Left lobe of liver (tissue), 2 donors: ENCODE measurements around the gene UST. TPM values are rescaled to one million over a fixed set of nuclear protein-coding genes. Genes with fewer than 3 reads are reported as not detected.
A peak's percentile ranks its signal among the peaks of the same experiment; 100 is the strongest.
"Not testable (repeated sequence)": the region's sequence is repeated elsewhere in the genome, so short reads cannot be mapped to it uniquely, and the experiment has no call there.

Source experiments
- ATAC-seq: fragments of 200-7000 bp; cut with Tn5 transposase; one replicate; pipeline ENCODE4 v1.9.1; 2020; ENCODE audit warnings: mild to moderate bottlenecking, moderate library complexity
- DNase-seq: peaks from one replicate; pipeline ENCODE4 v3.0.0-alpha.2; 2020; ENCODE audit warnings: low spot score
- total RNA-seq: library from RNA; stranded (reverse); gene quantifications from one replicate; pipeline ENCODE4 v1.2.1, GENCODE V29; 2021
- donor health status: DM: no; HTN: no; CAD: no; lungs with moderate emphysema.
- donor health status: DM: no; HTN: yes; CAD: no.

Gene UST
- total RNA-seq, 1 donor from 2014 or later, result 0.58 TPM

DNA sequence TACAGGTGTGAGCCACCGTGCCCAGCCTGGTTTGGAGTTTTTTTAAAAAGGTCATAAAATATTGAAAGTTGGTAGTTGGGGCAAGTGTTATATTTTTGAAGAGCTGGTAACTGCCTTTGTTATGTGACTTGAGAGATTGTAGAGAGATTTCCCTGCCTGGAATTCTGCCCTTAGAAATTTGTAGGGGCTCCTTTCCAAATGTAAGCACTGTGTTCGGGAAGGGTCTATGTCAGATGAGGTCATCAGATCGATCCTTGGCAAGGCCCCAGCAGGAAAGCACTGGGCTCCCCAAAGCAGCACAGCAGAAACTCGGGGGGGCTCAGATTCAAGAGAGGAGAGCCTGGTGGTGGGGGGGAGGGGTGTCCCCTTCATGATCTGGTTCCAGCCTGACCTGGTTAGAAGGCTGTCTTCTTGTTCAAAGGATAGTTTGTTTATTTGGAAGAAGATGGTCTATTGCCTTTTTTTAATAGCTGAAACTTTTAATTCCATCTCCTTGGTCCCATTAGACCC, 220.2 kb downstream of the UST start:
- ATAC-seq (no peak), DNase-seq (no peak)

GRCh38 chr6:148967541-148967956, 220.7 kb downstream of the UST start:
- no peak for DNase-seq

GRCh38 chr6:148968771-148969602, 222.2 kb downstream of the UST start:
- ATAC-seq (no peak), DNase-seq (no peak)

More at GRCh38 chr6:148967541-148967956, 220.7 kb downstream of the UST start:
- ATAC-seq, result no peak

- ATAC-seq (no peak), DNase-seq (no peak)
These were observed 222.8 kb downstream of the UST start for GRCh38 chr6:148969603-148970061.

DNA sequence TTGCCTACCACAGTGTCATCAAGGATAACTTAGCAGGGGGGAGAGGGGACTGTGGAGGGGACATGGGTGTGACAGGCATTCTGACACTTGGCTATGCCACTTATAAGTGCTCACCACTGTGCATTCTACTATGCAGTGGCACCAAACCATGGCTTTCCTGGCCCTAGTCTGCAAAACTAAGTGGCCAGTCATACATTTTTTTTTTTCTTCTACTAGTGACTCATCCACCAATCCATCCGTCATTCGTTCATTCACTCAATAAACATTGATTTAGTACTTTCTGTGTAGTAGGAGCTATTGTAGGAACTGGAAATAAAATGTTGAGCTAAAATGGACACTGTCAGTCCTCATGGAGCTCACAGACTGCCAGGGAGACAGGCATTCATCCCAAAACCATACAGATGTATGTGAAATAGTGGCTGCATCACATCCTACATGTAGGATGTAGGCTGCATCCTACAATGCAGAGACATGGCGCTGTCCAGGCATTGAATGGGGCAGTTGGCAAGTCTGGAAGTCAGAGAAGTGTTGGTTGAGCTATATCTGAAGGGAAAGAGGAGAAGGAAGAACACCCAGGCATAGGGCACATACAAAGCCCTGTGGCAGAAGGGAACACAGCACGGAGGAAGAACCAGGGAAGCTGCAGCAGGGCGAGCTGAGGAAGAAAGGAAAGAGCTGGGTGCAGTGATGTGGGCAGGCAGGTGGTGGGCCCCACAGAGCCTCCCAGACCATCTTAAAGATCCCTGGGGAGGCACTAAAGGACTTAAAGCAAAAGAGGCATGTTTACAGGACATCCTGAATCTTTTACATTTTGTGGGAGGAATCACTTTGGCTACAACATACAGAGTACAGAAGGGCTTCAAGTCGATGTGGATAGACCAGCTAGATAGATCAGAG, 224.4 kb downstream of the UST start:
- ATAC-seq (no peak), DNase-seq (no peak)

DNA sequence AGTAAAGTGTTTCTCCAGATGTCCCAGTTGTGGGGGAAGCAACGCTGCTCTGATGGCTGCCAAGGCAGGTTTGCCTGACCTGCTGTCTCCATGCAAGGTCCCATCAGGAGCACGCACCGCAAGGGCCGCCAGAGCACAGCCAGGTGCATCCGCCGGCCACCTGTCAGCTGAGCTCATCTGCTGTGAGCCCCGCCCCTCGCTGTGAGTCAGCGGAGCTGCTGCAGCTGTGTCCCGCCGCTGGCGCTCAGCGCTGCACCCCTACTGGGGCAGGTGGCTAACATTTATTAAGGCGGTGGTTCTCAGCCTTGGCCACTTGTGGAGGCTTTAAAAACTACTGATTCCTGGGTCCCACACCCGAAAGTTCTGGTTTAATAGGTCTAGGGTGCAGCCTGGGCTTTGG, 225.7 kb downstream of the UST start:
- peak; percentile 63 for ATAC-seq
- no peak for DNase-seq

- peak; percentile 44 for ATAC-seq
- DNase-seq, result no peak
These were observed 226.8 kb downstream of the UST start for GRCh38 chr6:148973538-148974208.

DNA sequence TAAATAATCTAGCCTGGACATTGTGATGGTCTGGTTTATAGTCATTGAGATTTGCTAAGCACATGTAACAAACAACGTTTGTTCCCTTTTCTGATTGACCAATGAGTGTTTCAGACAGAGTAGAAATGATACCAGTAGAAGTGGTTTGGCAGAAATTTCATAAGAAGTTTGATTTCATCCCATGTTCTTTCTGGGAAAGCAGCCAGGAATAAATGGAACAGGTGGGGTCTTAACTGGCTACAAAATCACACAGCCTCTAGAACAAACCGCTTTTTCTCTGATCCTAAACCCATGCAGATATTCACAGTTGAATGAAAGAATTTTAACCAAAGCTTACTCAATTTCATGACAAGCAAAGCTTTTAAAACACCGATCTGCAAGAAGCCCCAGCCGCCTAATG, 227.5 kb downstream of the UST start:
- DNase-seq, result no peak
- ATAC-seq, result no peak

DNA sequence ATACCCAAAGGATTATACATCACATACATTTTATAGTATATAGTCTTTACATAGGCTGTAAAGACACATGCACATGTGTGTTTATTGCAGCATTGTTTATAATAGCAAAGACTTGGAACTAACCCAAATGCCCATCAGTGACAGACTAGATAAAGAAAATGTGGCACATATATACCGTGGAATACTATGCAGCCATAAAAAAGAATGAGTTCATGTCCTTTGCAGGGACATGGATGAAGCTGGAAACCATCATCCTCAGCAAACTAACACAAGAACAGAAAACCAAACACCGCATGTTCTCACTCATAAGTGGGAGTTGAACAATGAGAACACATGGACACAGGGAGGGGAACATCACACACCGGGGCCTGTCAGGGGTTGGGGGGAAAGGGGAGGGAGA, 231.5 kb downstream of the UST start:
- not testable (repeated sequence) for DNase-seq, ATAC-seq

DNA sequence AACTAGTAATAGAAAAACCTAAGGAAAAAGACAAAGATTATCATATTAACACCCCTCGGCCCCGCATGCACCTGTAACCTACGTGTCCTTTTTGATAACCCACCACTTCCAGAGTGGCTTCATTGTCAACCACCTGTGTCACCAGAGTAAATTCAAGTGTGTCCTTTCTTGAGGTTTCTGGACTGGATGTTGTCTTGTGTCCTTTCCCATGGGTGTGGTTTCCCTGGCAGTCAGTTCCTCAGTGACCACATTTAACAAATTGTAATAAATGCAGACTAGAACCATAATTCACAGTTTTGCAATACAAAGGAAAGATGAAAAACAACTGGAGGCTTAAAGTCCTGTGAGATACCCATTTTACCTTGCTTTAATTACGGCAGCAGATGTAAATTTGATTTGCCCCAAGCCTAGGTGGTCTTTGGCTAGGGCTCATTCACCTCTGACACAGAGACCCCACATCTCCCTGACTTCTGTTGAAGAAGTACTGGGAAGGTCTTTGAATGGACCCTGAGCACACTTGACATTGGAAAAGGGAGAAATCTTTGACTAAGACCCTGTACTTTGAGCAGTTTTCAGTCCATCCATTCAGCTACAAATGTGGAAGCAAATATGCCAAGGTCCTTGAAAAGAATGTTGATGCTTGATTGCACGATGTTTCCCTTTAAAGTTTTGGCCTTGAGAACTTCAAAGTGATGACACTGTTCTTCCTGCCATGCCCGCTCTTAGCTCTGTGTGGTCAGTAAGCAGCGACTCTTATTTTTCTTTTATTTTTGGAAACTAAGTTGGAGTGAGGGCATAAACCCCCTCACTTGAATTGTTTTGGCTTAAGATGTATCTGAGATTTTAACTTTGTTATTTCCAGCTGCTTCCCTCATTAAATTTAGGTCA, 232.4 kb downstream of the UST start:
- ATAC-seq (no peak), DNase-seq (no peak)

DNA sequence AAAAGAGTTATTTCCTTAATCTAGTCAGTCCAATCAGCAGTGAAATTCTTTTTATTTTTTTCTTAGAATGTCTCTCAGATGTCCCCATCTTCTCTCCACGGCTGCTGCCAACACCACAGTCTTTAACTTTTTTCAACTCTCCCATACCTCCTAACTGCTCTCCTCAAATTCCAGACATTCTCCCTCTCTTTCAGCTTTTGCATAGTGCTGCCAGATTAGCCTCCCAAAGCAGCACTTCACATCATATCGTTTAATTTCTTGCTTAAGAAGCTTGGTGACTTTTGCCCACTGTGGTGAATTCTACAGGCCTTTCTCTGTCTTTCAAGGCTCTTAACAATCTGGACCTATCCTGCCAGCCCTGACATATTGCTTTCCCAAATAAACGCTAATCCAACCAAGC, 233.4 kb downstream of the UST start:
- DNase-seq (no peak), ATAC-seq (no peak)

GRCh38 chr6:148981515-148981914, 234.7 kb downstream of the UST start:
- DNase-seq (no peak), ATAC-seq (no peak)

DNA sequence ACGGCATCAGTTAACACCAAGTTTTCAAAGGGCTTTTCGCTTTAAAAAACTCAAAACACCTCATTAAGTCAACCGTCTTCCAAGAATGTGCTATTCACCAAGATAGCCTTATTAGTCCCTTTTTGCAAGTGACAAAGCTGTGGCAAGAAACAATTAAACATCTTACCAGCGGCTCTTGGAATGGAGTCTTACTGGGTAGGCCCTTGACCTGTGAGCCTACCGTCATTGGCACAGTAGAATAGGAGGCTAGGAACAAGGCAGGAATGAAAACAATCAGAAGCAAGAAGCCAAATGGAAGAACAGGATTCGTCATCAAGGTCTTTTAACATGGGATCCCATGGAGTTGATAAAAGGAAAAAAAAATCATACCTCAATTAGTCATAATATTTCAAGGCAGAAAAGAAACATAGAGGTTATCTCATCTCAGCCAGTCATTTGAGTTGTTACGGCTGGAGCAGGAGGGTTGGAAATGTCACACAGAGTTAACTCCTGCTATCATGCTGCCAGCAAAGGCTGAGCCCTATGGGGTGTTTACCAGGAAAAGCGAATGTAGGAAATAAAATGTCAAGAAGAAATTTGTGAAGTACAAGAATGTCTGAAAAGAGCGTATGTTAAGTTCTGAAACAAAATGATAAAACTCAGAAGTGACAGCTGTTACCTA, 236.4 kb downstream of the UST start:
- DNase-seq (no peak), ATAC-seq (no peak)

DNA sequence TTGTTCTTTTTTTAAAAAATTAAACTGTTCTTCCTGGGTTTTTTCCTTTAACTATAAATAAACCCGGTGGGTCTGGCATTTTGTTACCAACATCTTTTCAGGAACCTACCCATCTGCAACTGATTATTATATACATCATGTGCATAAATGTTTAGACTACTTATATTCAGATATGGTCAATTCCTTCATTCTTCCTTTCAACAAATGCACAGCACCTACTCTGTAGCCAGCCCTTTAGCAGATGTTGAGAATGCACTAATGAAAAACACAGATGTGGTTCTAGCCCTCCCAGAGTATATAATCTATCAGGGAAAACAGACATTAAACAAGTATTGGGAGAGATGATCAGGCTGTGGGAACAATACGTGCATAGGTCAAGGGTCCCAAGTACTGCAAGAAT, 237.1 kb downstream of the UST start:
- ATAC-seq, result no peak
- no peak for DNase-seq

DNA sequence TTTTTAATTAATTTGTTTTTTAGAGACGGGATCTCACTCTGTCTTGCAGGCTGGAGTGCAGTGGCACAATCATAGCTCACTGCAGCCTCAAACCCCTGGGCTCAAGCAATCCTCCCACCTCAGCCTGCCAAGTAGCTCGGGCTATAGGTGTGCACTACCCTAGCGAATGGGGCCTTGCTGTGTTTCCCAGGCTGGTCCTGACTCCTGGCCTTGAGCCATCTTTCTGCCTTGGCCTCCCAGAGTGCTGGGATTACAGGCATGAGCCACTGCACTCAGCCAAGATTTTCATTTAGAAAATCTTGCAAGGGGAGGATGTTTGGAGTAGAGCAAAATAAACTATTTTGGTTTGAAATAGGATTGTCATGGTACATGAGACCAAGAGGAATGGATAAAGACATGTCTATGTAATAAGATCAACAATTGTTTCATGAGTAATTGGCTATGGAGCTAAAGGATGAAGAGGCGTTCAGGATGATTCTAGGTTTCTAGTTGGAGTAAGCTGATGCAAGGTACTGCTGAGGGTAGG, 237.8 kb downstream of the UST start:
- DNase-seq (no peak), ATAC-seq (no peak)

DNA sequence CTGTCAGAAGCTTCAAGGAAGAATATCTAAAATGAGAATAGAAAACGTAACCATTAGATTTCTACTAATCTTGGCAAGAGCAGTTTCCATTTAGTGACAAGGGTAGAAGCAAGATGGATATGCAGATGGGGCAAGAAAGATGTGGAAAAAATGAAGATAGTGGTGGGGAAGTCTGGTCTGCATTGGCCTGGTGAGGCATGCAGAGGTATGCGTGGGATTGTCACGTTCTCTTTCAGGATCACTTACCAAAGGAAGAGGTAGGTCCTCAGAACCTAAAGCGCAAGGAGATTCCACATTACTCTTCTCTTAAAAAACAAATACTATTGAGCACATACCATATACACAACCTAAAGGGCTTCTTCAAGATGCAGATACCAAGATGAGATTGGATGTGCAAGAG, 238.7 kb downstream of the UST start:
- ATAC-seq, result no peak
- DNase-seq, result no peak

DNA sequence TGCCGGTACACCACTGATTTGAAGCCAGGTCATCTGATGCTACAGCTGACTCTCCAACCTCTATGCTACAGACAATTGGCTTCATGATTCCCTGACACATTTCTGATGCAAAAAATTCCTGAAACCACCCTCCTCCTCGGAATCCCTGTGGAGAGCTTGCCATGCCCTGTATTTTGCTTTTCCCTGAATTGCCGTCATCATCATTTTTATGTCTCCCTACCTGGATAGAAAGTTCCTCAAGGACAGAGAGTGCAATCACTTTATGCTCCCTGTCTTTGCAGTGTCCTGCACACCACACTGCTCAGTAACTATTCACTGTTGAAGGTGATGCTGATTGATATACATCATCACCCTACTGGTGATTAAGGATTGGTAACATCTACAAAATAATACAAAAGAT, 239.8 kb downstream of the UST start:
- no peak for DNase-seq
- ATAC-seq, result no peak

DNA sequence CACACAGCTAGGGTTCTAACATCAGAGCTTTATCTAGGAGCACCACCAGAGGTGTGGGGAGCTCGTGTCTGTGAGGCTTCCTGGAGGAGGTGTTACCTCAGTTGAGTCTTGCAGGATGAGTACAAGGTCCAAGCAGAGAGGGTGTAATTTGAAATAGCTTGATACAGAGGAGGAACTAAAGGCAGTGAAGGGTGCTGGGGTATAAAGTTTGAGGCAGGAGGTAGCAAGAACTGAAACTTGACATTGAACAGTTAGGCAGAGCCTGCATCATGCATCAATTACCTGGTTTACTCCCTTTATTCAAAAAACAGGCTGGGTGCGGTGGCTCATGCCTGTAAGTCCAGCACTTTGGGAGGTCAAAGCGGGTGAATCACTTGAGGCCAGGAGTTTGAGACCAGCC, 241.2 kb downstream of the UST start:
- DNase-seq, result no peak
- no peak for ATAC-seq

DNA sequence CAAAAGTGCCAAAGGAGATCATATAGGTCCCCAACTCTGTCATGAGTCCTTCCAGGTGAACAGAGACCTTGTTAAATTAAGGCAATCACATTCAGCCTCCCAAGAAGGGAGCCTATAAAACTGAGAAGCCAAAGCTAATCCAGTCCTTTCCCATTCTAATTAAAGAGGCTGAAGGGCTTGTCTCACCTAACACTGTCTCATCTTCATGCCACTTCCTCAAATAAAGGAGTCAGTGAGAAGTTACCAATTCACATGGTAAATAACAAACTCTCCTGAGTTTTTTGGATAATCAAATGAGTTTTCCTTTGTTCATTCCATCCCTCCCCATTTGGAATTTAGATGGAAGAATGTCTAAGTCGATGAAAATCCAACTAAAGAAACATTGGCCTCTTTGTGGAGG, 242.8 kb downstream of the UST start:
- no peak for DNase-seq
- no peak for ATAC-seq
